Activated CD8-positive, alpha-beta T cell treated with anti-CD3 and anti-CD28 coated beads for 36 hours (primary cell): Measurements from ENCODE around the gene WDR17. TPM values are rescaled to one million over a fixed set of nuclear protein-coding genes. Genes with fewer than 3 reads are reported as not detected.
"Not testable (repeated sequence)": the region's sequence is repeated elsewhere in the genome, so short reads cannot be mapped to it uniquely, and the experiment has no call there.

Experiments used
- ATAC-seq: fragments of 200-7000 bp; cut with Tn5 transposase; one replicate; pipeline ENCODE4 v1.10.0; 2021; ENCODE audit warnings: mild to moderate bottlenecking, moderate library complexity
- CTCF ChIA-PET: fragments of 350-600 bp; sonication (Branson Sonifier 250); formaldehyde crosslinking; loops from one replicate; lab custom pipeline; 2021; ENCODE audit warnings: antibody characterized with exemption; lab: Charles Lee
- POLR2A ChIA-PET: fragments of 350-600 bp; sonication (Branson Sonifier 250); formaldehyde crosslinking; loops from one replicate; lab custom pipeline; 2021; ENCODE audit warnings: antibody characterized with exemption; lab: Charles Lee
- DNase-seq: peaks from one replicate; pipeline ENCODE4 v3.0.0-alpha.2; 2020
- H3K27ac Mint-ChIP-seq: one replicate; pipeline ENCODE4 v1.8.0; 2021; ENCODE audit warnings: mild to moderate bottlenecking, mixed read lengths
- H3K27me3 Mint-ChIP-seq: one replicate; pipeline ENCODE4 v1.8.0; 2021; ENCODE audit warnings: mixed read lengths
- H3K36me3 Mint-ChIP-seq: one replicate; pipeline ENCODE4 v1.8.0; 2021; ENCODE audit warnings: low read depth, mixed read lengths
- H3K4me1 Mint-ChIP-seq: one replicate; pipeline ENCODE4 v1.8.0; 2021; ENCODE audit warnings: low read depth, mixed read lengths
- H3K4me3 Mint-ChIP-seq: one replicate; pipeline ENCODE4 v1.8.0; 2021; ENCODE audit warnings: mild to moderate bottlenecking, moderate library complexity, mixed read lengths
- H3K9me3 Mint-ChIP-seq: one replicate; pipeline ENCODE4 v1.8.0; 2021; ENCODE audit warnings: mixed read lengths
- intact Hi-C: fragments of 100-400 bp; cut with micrococcal nuclease; formaldehyde crosslinking; loops from one replicate; pipeline ENCODE4 v1.10.0; 2022
- total RNA-seq, 2 experiments: library from RNA; stranded (reverse); gene quantifications; one replicate each; pipeline ENCODE4 v1.2.3, GENCODE V29; 2021
- TF ChIP-seq, protein P1 (sequence below): fragments of 200-600 bp; IDR thresholded peaks from one replicate; pipeline ENCODE4 v1.8.0; 2022; ENCODE audit warnings: antibody characterized with exemption, mild to moderate bottlenecking

Gene WDR17
- total RNA-seq, 2 experiments from 2014 or later = 0.63 to 1.5 TPM

DNA sequence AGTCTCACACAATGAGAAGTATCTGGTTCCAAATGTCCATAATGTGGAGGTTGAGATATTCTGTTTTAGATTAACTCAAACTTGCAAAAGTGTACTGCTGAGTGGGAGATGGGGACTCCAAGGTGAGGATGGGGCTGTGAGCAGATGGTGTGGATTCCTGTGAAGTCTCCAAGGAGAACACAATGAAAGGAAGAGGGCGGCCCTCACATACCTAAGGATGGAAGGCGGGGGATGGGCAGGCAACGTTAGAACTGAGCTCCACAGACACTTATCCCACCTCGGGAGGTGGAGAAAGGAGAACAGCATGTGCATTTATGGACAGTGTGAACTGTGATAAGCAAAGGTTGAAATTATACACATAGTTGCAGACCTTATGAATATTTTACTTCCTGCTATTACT lies 139.7 kb downstream of the WDR17 start:
- Mint-ChIP-seq H3K27ac (no peak overlapping the region), H3K36me3 (no peaks in the 10 kb centered on the region), H3K4me3 (no peak overlapping the region), H3K4me1 (no peaks in the 10 kb centered on the region), H3K9me3 (no peaks in the 10 kb centered on the region), H3K27me3 (peaks cover 28% of the 10 kb centered on the region)
- TF ChIP-seq, protein P1, sequence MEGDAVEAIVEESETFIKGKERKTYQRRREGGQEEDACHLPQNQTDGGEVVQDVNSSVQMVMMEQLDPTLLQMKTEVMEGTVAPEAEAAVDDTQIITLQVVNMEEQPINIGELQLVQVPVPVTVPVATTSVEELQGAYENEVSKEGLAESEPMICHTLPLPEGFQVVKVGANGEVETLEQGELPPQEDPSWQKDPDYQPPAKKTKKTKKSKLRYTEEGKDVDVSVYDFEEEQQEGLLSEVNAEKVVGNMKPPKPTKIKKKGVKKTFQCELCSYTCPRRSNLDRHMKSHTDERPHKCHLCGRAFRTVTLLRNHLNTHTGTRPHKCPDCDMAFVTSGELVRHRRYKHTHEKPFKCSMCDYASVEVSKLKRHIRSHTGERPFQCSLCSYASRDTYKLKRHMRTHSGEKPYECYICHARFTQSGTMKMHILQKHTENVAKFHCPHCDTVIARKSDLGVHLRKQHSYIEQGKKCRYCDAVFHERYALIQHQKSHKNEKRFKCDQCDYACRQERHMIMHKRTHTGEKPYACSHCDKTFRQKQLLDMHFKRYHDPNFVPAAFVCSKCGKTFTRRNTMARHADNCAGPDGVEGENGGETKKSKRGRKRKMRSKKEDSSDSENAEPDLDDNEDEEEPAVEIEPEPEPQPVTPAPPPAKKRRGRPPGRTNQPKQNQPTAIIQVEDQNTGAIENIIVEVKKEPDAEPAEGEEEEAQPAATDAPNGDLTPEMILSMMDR = no peak
- ChIA-PET POLR2A (no interaction called here), CTCF (no interaction called here)
- DNase-seq (no peak), ATAC-seq (no peak)
- intact Hi-C loops = no loop called here

DNA sequence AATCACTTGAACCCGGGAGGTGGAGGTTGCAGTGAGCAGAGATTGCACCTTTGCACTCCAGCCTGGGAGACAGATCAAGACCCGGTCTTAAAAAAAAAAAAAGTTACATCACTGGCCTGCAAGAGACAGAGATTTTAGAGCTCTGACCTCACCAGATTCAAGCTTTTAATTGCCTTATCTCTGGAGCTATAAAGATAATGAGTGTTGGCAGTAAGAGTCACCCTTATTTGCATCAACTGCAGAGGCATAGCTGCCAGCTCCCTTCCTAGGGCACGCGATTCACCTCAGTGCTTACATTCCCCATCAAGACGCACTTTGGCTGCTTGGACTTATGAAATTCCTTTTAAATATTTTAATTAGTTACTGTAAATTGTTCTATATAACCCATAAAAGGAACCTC lies 142.2 kb downstream of the WDR17 start:
- intact Hi-C loops = no loop called here
- TF ChIP-seq, protein P1 = no peak
- Mint-ChIP-seq H3K27ac (no peak overlapping the region), H3K27me3 (peaks cover 42% of the 10 kb centered on the region), H3K4me3 (no peak overlapping the region), H3K9me3 (no peaks in the 10 kb centered on the region), H3K4me1 (no peaks in the 10 kb centered on the region), H3K36me3 (no peaks in the 10 kb centered on the region)
- CTCF ChIA-PET = interaction anchor here (0.8 to 1.2 kb wide), 2 partner anchors 57 to 134 kb away, joined by 3 read pairs; no protein-coding TSS in a partner anchor
- DNase-seq = no peak
- no peak for ATAC-seq
- POLR2A ChIA-PET = no interaction called here

DNA sequence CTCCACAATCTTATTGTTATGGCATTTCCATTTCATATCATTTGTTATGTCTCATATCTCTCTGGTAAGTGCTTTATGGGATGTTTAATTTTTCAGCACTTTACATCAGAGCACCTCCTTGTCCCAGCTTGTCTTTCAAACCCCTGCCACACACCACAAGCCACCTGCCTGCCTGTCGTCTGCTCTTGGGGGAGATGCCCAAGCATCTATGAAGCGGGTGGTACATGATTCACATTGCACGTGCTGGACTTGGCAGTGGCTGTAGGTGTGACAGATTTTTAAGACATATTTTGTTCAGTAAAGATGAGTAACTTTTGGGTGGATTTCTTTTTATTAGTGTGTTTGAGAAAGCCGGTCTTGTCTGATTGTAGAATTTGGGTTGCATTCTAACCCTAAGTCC lies 143.9 kb downstream of the WDR17 start:
- Mint-ChIP-seq H3K27ac (no peak overlapping the region), H3K4me3 (no peak overlapping the region), H3K27me3 (peaks cover 40% of the 10 kb centered on the region), H3K9me3 (no peaks in the 10 kb centered on the region), H3K4me1 (no peaks in the 10 kb centered on the region), H3K36me3 (no peaks in the 10 kb centered on the region)
- TF ChIP-seq, protein P1 = no peak
- DNase-seq (no peak), ATAC-seq (no peak)
- CTCF ChIA-PET = no interaction called here
- intact Hi-C loops = no loop called here
- POLR2A ChIA-PET = interaction anchor here (0.6 kb wide), 1 partner anchor 30 kb away, joined by 4 read pairs; no protein-coding TSS in a partner anchor

DNA sequence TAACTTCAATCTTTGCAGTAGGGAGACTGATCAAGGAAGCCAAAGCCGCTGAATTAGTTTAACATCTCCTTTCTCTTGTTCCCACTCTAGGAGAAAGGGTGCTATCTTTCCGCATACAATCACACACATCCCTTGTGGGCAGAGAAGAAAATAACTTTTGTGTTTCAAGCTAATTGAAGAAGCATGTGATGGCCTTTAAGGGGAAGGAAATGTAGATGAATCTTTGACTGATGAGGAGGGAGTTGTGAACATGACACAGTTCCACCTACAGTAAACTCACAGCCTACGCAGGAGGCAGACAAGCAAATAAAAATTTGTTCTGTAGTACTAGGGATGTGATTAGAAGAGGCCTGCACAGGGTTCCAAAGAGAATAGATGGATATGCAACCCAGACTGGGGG lies 144.5 kb downstream of the WDR17 start:
- no peak overlapping the region for H3K4me3 Mint-ChIP-seq
- no peaks in the 10 kb centered on the region for H3K9me3 Mint-ChIP-seq
- CTCF ChIA-PET = no interaction called here
- no peaks in the 10 kb centered on the region for H3K4me1 Mint-ChIP-seq
- no peaks in the 10 kb centered on the region for H3K36me3 Mint-ChIP-seq
- TF ChIP-seq, protein P1 = no peak
- DNase-seq (no peak), ATAC-seq (no peak)
- POLR2A ChIA-PET = interaction anchor here (0.6 kb wide), 1 partner anchor 31 kb away, joined by 4 read pairs; no protein-coding TSS in a partner anchor
- intact Hi-C loops = no loop called here
- peaks cover 40% of the 10 kb centered on the region for H3K27me3 Mint-ChIP-seq
- no peak overlapping the region for H3K27ac Mint-ChIP-seq

DNA sequence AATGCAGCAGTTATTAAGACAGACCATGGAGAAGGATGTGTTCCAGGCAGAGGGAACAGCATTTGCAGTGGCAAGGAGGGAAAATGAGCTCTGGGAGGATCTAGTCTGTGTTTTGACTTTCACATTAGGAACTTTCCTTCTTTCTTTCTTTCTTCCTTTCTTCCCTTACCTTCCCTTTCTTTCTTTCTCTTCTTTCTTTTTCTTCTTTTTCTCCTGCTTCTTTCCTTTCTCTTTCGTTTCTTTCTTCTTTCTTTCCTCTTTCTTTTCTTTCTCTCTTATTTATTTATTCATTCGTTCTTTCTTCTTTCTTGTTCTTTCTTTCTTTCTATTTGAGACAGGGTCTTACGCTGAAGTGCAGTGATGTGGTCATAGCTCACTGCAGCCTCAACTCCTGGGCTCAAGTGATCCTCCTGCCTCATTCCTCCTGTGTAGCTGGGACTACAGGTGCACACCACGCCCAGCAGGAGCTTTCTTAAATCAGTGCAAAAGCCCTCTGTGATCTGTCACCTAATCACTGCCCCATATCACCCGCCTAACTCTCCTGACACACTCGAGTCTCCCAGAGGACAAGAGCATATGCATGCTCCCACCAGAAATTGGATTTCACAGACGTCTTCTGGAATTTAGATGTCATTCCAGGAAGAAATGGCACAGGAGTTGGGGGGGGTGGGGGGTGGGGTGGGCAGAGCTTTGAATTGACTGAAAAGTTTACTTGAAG lies 145.1 kb downstream of the WDR17 start:
- intact Hi-C loops = no loop called here
- no peaks in the 10 kb centered on the region for H3K4me1 Mint-ChIP-seq
- POLR2A ChIA-PET = no interaction called here
- CTCF ChIA-PET = interaction anchor here (0.6 to 0.8 kb wide), 2 partner anchors 18 to 71 kb away, joined by 3 read pairs; no protein-coding TSS in a partner anchor
- H3K36me3 Mint-ChIP-seq = no peaks in the 10 kb centered on the region
- no peak for ATAC-seq
- DNase-seq = no peak
- TF ChIP-seq, protein P1 = no peak
- peaks cover 40% of the 10 kb centered on the region for H3K27me3 Mint-ChIP-seq
- H3K9me3 Mint-ChIP-seq = no peaks in the 10 kb centered on the region
- no peak overlapping the region for H3K27ac Mint-ChIP-seq
- H3K4me3 Mint-ChIP-seq = no peak overlapping the region

DNA sequence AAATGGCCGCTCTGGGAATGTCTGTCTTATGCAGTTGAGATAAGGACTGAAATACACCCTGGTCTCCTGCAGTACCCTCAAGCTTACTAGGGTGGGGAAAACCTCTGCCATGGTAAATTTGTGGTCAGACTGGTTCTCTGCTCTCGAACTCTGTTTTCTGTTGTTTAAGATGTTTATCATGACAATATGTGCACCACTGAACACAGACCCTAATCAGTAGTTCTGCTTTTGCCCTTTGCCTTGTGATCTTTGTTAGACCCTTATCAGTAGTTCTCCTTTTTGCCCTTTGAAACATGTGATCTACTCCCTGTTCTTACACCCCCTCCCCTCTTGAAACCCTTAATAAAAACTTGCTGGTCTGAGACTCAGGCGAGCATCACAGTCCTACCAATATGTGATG lies 146.7 kb downstream of the WDR17 start:
- POLR2A ChIA-PET, ATAC-seq, DNase-seq, H3K4me1 Mint-ChIP-seq, H3K4me3 Mint-ChIP-seq, H3K9me3 Mint-ChIP-seq, CTCF ChIA-PET, H3K27ac Mint-ChIP-seq, intact Hi-C loops, H3K36me3 Mint-ChIP-seq: not testable (repeated sequence)
- peaks cover 30% of the 10 kb centered on the region for H3K27me3 Mint-ChIP-seq
